Glutamatergic neuron (in vitro differentiated cells): ENCODE results near the gene STARD10. TPM values are rescaled to one million over a fixed set of nuclear protein-coding genes. Genes with fewer than 3 reads are reported as not detected.

ENCODE experiments used
- DNase-seq: peaks from one replicate; pipeline ENCODE4 v3.0.0; 2022
- H3K27ac Mint-ChIP-seq: one replicate; pipeline ENCODE4 v1.8.0; 2020; ENCODE audit warnings: mild to moderate bottlenecking, mixed read lengths, inconsistent platforms; ENCODE audit not compliant: unreplicated experiment
- H3K27me3 Mint-ChIP-seq: one replicate; pipeline ENCODE4 v1.8.0; 2020; ENCODE audit warnings: mild to moderate bottlenecking, moderate library complexity, mixed read lengths, inconsistent platforms; ENCODE audit not compliant: unreplicated experiment
- H3K36me3 Mint-ChIP-seq: one replicate; pipeline ENCODE4 v1.8.0; 2020; ENCODE audit warnings: mild to moderate bottlenecking, mixed read lengths, inconsistent platforms; ENCODE audit not compliant: unreplicated experiment
- H3K4me1 Mint-ChIP-seq: one replicate; pipeline ENCODE4 v1.8.0; 2020; ENCODE audit warnings: mild to moderate bottlenecking, low read depth, mixed read lengths, inconsistent platforms; ENCODE audit not compliant: unreplicated experiment
- H3K4me3 Mint-ChIP-seq: one replicate; pipeline ENCODE4 v1.8.0; 2020; ENCODE audit warnings: mild to moderate bottlenecking, mixed read lengths, inconsistent platforms; ENCODE audit not compliant: unreplicated experiment
- H3K9me3 Mint-ChIP-seq: one replicate; pipeline ENCODE4 v1.8.0; 2020; ENCODE audit warnings: mild to moderate bottlenecking, moderate library complexity, mixed read lengths, inconsistent platforms; ENCODE audit not compliant: unreplicated experiment
- CTCF ChIP-seq: fragments of 200-600 bp; sonication (generic); IDR thresholded peaks from one replicate; pipeline ENCODE4 v1.5.0; 2021; ENCODE audit not compliant: partially characterized antibody, unreplicated experiment
- total RNA-seq: library from RNA; stranded (reverse); fragmentation: NEBNext Ultra II Directional; extraction: Animal tissue kit (Norgen Biotek cat#: 25700); gene quantifications from one replicate; pipeline ENCODE4 v1.2.1, GENCODE V29; 2021; ENCODE audit not compliant: unreplicated experiment

STARD10 gene
- total RNA-seq, 1 donor from 2014 or later = 13.5 TPM

GRCh38 chr11:72747289-72747855 lies 46.5 kb downstream of the STARD10 start:
- Mint-ChIP-seq H3K27ac (no peak overlapping the region), H3K9me3 (peaks cover 11% of the 10 kb centered on the region), H3K4me3 (no peak overlapping the region), H3K36me3 (peaks cover 5% of the 10 kb centered on the region), H3K27me3 (peaks cover 10% of the 10 kb centered on the region), H3K4me1 (peaks cover 19% of the 10 kb centered on the region)
- DNase-seq = no peak
- no peak for TF ChIP-seq CTCF

DNA sequence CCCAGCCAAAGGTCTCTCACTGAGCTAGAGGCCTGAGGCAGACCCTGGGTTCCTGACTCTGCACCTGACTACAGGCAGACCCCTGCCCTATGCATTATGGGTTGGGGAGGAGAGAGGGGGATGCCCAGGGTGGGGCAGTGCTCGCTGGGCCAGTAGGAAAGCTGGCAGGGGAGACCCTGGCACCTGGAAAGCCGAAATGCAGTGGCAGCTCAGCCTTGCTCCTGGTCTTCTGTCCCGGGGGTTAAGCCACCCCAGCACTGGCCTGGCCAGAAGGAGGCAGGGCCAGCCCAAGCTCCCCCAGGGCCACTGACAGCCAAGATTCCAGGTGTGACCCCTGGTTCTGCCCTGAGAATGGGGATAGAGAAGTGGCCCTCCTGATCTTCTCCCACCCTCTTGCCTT lies 47.0 kb downstream of the STARD10 start:
- peaks cover 11% of the 10 kb centered on the region for H3K9me3 Mint-ChIP-seq
- H3K36me3 Mint-ChIP-seq = peaks cover 5% of the 10 kb centered on the region
- no peak overlapping the region for H3K4me3 Mint-ChIP-seq
- no peak for DNase-seq
- no peak overlapping the region for H3K27ac Mint-ChIP-seq
- peaks cover 21% of the 10 kb centered on the region for H3K4me1 Mint-ChIP-seq
- peaks cover 10% of the 10 kb centered on the region for H3K27me3 Mint-ChIP-seq
- no peak for TF ChIP-seq CTCF

GRCh38 chr11:72745925-72746550 lies 47.8 kb downstream of the STARD10 start:
- TF ChIP-seq CTCF = no peak
- H3K4me3 Mint-ChIP-seq = no peak overlapping the region
- H3K36me3 Mint-ChIP-seq = peaks cover 5% of the 10 kb centered on the region
- H3K4me1 Mint-ChIP-seq = peaks cover 22% of the 10 kb centered on the region
- peaks cover 11% of the 10 kb centered on the region for H3K9me3 Mint-ChIP-seq
- peaks cover 12% of the 10 kb centered on the region for H3K27me3 Mint-ChIP-seq
- DNase-seq = no peak
- no peak overlapping the region for H3K27ac Mint-ChIP-seq

DNA sequence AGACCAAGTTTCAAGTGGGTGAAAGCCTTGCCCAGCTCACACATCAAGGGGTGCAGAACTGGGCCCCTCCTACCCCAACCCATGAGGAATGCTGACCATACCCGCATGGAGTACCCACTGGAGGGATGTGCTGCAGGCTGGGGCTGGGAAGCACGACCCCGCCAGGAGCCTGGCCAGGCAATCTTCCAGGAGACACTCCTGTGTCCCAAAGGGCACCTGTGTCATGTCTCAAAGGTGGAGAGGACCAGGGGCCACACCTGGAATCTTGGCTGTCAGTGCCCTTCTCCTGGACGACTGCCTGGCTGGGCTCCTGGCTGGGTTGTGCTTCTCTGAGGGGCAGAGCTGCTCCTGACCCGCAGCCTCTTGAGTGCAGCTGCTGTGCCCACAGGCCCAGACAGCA lies 48.3 kb downstream of the STARD10 start:
- no peak for TF ChIP-seq CTCF

DNA sequence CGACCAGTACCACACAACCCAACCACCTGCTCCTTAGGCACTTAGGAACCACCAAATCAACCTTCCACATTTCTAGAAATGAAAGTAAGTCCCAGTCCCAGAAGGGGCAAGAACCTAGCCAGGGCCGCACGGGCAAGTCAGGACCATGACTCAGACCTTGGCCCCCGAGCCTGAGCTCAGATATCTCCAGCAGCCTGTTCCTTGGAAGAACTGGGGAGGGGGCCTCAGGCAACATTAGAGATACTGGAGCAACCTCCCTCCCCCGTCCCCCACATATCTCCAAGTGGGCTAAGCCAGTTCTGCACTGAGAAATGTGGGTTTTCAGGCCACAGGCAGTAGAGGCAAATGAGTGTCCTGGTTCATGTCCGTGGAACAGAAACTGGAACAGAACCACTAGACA lies 49.4 kb downstream of the STARD10 start:
- H3K4me3 Mint-ChIP-seq = peak overlapping the region; percentile 75
- peaks cover 30% of the 10 kb centered on the region for H3K4me1 Mint-ChIP-seq
- TF ChIP-seq CTCF = no peak
- no peak for DNase-seq
- H3K27me3 Mint-ChIP-seq = peaks cover 13% of the 10 kb centered on the region
- peaks cover 12% of the 10 kb centered on the region for H3K9me3 Mint-ChIP-seq
- peak overlapping the region; percentile 94 for H3K27ac Mint-ChIP-seq
- H3K36me3 Mint-ChIP-seq = peaks cover 5% of the 10 kb centered on the region

More for the DNA sequence above, 48.3 kb downstream of the STARD10 start:
- no peak overlapping the region for H3K4me3 Mint-ChIP-seq
- peaks cover 26% of the 10 kb centered on the region for H3K4me1 Mint-ChIP-seq
- H3K27me3 Mint-ChIP-seq = peaks cover 13% of the 10 kb centered on the region
- peaks cover 11% of the 10 kb centered on the region for H3K9me3 Mint-ChIP-seq
- H3K27ac Mint-ChIP-seq = no peak overlapping the region
- no peak for DNase-seq
- H3K36me3 Mint-ChIP-seq = peaks cover 5% of the 10 kb centered on the region
